GM12872 (cell line): ENCODE measurements around the gene TCF7L1.

Experiments used
- CTCF ChIP-seq: IDR thresholded peaks from 3 replicates; pipeline ENCODE4 v1.5.1; 2011; ENCODE audit warnings: low read depth, mild to moderate bottlenecking, low read length, moderate library complexity; ENCODE audit not compliant: insufficient read depth

The TCF7L1 gene

GRCh38 chr2:85148190-85148589 is 15.0 kb downstream of the TCF7L1 start:
- TF ChIP-seq CTCF: no peak

DNA sequence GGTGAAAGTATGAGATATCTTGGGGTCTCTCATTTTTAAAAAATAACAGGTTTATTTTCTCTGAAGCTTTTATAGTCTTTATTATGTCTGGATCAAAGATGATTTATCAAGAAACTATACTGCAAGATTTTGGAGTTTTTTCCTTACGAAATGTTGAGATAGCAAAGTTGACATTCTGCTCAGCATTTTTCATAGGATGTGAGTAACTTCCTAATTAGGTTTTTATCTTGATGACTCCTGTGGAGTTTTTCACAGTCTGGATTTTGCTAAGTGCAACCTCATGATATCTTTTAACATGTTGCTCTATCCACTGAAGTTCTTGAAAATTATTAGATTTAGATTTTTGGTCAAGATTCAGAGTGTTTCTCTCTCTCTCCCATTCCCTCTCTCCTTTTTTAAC is 17.8 kb downstream of the TCF7L1 start:
- TF ChIP-seq CTCF: no peak

DNA sequence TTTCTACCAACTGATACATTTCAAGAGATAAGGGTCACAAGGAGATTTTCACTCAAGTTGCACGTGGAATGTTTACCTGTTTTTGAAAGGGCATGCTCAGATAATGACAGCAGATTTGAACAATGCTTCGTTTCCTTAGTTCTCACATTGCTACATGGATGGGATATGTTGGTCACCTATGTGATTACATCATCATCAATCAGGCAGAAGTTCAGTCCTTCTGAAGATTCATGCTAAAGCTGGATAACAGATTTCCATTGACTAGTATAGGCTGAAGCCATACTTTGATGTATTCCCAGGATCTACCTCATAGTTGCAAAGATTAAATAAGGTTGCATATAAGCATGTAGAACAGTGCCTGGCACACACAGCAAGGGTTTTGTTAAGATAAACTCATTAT is 19.7 kb downstream of the TCF7L1 start:
- no peak for TF ChIP-seq CTCF

DNA sequence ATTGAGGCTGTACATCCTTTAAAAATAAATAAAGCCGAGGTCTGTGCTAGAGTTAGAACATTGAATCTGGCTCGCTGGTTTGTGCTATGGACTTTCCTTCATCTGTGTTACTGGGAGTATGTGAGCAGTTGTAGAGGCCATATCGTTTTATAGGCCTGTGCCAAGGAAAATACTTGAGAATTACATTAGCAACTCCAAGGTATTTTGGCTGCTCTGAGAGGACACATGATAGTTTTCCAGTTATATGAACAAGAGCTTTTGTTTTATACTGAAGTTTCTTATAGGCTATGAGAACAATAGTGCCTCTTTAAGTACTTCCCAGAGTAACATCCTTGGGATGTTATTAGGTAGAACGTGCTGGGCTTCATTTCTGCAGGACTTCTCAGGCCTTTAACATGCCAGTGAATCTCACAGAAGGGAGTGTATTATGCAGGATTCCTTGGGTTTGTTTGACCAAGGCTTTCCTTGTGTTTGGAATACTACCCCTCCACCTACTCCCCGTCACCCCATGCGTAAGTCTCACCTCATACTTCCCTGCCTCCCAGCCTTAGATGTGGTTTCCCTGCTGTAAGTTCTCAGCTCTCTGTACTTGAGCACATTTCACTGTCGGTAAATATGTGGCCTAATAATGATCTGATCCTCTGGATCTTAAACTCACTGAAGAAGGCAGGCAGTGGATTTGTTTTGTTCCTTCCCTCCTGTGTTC is 21.0 kb downstream of the TCF7L1 start:
- TF ChIP-seq CTCF: no peak

- TF ChIP-seq CTCF: no peak
Measured at GRCh38 chr2:85156153-85156552, 23.0 kb downstream of the TCF7L1 start.

DNA sequence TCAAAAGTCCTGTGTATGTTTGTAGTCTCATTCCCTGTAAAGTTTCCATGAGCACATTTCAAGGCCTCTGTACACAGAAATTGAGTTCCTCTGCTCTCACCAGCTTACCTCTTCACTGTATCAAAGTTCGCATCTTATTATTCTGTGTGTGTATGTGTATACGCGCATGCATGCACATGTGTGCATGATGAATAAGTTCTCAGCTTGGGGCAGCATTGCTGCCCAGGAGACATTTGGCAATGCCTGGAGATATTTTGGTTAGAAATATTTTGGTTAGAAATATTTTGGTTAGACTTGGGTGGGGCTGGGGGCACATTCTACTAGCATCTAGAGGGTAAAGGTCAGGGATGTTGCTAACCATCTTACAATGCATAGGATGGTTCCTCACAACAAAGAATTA is 23.4 kb downstream of the TCF7L1 start:
- no peak for TF ChIP-seq CTCF

DNA sequence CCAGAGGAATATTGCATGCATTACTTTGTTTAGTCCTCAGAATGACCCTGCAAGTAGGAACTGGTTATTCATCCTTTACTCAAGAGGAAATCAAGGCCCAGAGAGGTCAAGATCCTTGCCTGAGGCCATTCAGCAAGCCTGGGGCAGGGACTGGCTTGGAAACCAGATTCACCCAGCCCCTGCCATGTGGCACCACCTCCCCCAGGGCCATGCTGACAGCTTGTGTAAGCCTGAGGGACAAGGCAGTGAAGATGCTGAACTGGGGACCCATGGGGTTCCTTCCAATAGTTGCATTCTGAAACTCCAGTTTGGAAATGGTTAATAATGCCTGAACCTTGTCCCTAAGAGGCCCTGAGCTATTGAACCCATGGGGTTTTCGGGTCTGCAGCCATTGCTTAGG is 24.2 kb downstream of the TCF7L1 start:
- TF ChIP-seq CTCF: no peak
